SH-SY5Y (cell line): ENCODE results near the gene BCKDHB.

Experiments used
- GATA2 ChIP-seq: IDR thresholded peaks from 2 replicates; pipeline ENCODE4 v1.6.1; 2011; ENCODE audit warnings: mild to moderate bottlenecking, low read depth, low read length
- GATA3 ChIP-seq: IDR thresholded peaks from 2 replicates; pipeline ENCODE4 v1.6.1; 2011; ENCODE audit warnings: low read depth, mild to moderate bottlenecking, low read length, moderate library complexity

DNA sequence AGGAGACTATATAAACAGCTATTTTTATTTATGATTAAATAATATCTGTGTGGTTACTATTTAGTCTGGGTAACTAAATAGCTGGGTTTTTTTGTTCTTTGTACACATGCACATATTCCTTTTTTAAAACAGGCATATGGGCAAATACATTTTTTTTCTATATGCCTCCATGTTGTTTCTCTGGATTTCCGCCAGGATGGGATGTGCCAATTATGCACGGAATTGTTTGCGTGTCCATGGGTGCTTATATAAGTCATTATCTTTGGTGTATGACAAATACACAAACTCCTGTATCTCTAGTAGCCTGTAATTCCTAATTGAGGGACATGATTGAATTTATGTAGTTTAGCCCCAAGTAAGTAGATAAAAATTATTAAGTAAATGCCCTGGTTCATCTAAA is 226.9 kb downstream of the BCKDHB start:
- no peak for TF ChIP-seq GATA3
- no peak for TF ChIP-seq GATA2
